H1 (cell line): ENCODE measurements around the gene BARX1. TPM values are rescaled to one million over a fixed set of nuclear protein-coding genes. Genes with fewer than 3 reads are reported as not detected.

Experiments used
- CTCF ChIA-PET: fragments of 300-600 bp; sonication (Branson Sonifier 250); formaldehyde crosslinking; loops from one replicate; lab custom pipeline; 2021; ENCODE audit not compliant: partially characterized antibody; lab: Charles Lee
- POLR2A ChIA-PET: fragments of 300-600 bp; sonication (Branson Sonifier 250); formaldehyde crosslinking; loops from one replicate; lab custom pipeline; 2021; ENCODE audit warnings: inconsistent platforms; ENCODE audit not compliant: partially characterized antibody; lab: Charles Lee
- DNase-seq, 2 experiments: peaks; one replicate each; pipeline versions ENCODE4 v3.0.0 to v3.0.0-alpha.2; 2010 to 2022; ENCODE audit warnings: low spot score in 2 of 2, low read depth in 1 of 2, mixed read lengths in 1 of 2
- FAIRE-seq: peaks from 2 replicates; lab custom pipeline; 2011; peaks lifted over from hg19 to GRCh38; lab: Jason Lieb, UNC
- H2AFZ ChIP-seq: 2 replicates; pipeline ENCODE4 v1.8.1; 2012; ENCODE audit warnings: low read length, inconsistent platforms
- H2AK5ac ChIP-seq: 2 replicates; pipeline ENCODE4 v1.6.1; 2013; ENCODE audit warnings: low read depth, low read length
- H2BK120ac ChIP-seq: replicated peaks from 2 replicates; pipeline ENCODE3; 2013; ENCODE audit warnings: low read depth, low read length, inconsistent platforms
- H2BK12ac ChIP-seq: 2 replicates; pipeline ENCODE4 v1.6.1; 2013; ENCODE audit warnings: low read depth, low read length
- H2BK15ac ChIP-seq: 2 replicates; pipeline ENCODE4 v1.6.1; 2013; ENCODE audit warnings: low read length
- H2BK20ac ChIP-seq: 2 replicates; pipeline ENCODE4 v1.6.1; 2013; ENCODE audit warnings: low read length
- H2BK5ac ChIP-seq: 2 replicates; pipeline ENCODE4 v1.6.1; 2013; ENCODE audit warnings: low read depth, low read length
- H3K14ac ChIP-seq: 2 replicates; pipeline ENCODE4 v1.6.1; 2013; ENCODE audit warnings: inconsistent platforms; ENCODE audit not compliant: insufficient read length
- H3K18ac ChIP-seq: 2 replicates; pipeline ENCODE4 v1.6.1; 2013; ENCODE audit warnings: low read length; ENCODE audit errors: extremely low read depth
- H3K23ac ChIP-seq: 2 replicates; pipeline ENCODE4 v1.6.1; 2013; ENCODE audit warnings: inconsistent platforms; ENCODE audit not compliant: insufficient read length
- H3K23me2 ChIP-seq: 2 replicates; pipeline ENCODE4 v1.6.1; 2013; ENCODE audit warnings: low read depth, low read length
- H3K27ac ChIP-seq: 2 replicates; pipeline ENCODE4 v1.6.1; 2011; ENCODE audit warnings: low read depth, low read length, inconsistent platforms
- H3K27me3 ChIP-seq, 4 experiments: replicated peaks in 1 of 4; 1 replicate in 1 of 4; 2 replicates in 3 of 4; pipeline versions ENCODE4 v1.6.1 to v1.8.1; 2011 to 2013; ENCODE audit warnings: low read length in 3 of 4, mild to moderate bottlenecking in 3 of 4, inconsistent platforms in 2 of 4, mixed read lengths in 2 of 4, moderate library complexity in 1 of 4; ENCODE audit not compliant: control insufficient read depth in 3 of 4, insufficient read depth in 3 of 4; ENCODE audit errors: extremely low read depth in 1 of 4
- H3K36me3 ChIP-seq, 4 experiments: 2 replicates each; pipeline versions ENCODE4 v1.6.1 to v1.8.1; 2011 to 2013; ENCODE audit warnings: mild to moderate bottlenecking in 4 of 4, low read length in 3 of 4, moderate library complexity in 2 of 4, control low read depth in 1 of 4, inconsistent platforms in 1 of 4; ENCODE audit not compliant: insufficient read depth in 4 of 4, control insufficient read depth in 2 of 4
- H3K4ac ChIP-seq: replicated peaks from 2 replicates; pipeline ENCODE3; 2013; ENCODE audit warnings: low read length, low read depth, mixed read lengths, inconsistent platforms; ENCODE audit not compliant: insufficient read length
- H3K4me1 ChIP-seq, 4 experiments: replicated peaks in 1 of 4; 1 replicate in 1 of 4; 2 replicates in 3 of 4; pipeline versions ENCODE4 v1.6.1 to v1.8.1; 2011 to 2013; ENCODE audit warnings: low read length in 3 of 4, inconsistent platforms in 2 of 4, mixed read lengths in 1 of 4; ENCODE audit not compliant: insufficient read depth in 4 of 4, control insufficient read depth in 3 of 4
- H3K4me2 ChIP-seq, 2 experiments: 2 replicates each; pipeline versions ENCODE4 v1.6.1 to v1.8.1; 2011 to 2013; ENCODE audit warnings: low read depth in 2 of 2, low read length in 2 of 2, control low read depth in 1 of 2, inconsistent platforms in 1 of 2, mild to moderate bottlenecking in 1 of 2; ENCODE audit not compliant: insufficient read depth in 1 of 2
- H3K4me3 ChIP-seq, 4 experiments: fragments of 200-600, 300-600 bp in 1 of 4; sonication (generic), shearing (Covaris generic), sonication (Bioruptor Twin) in 1 of 4; 2 replicates each; pipeline versions ENCODE4 v1.5.1 to v1.8.1; 2011 to 2016; ENCODE audit warnings: low read length in 4 of 4, low read depth in 3 of 4, control low read depth in 2 of 4, inconsistent platforms in 2 of 4, mild to moderate bottlenecking in 2 of 4, mixed read lengths in 1 of 4, moderate library complexity in 1 of 4; ENCODE audit not compliant: insufficient read depth in 2 of 4; ENCODE audit errors: extremely low read depth in 1 of 4
- H3K56ac ChIP-seq: replicated peaks from 2 replicates; pipeline ENCODE3; 2013; ENCODE audit warnings: low read depth, mild to moderate bottlenecking, mixed read lengths, low read length, inconsistent platforms; ENCODE audit not compliant: insufficient read length
- H3K79me1 ChIP-seq: 2 replicates; pipeline ENCODE4 v1.6.1; 2013; ENCODE audit warnings: low read depth, low read length, control low read depth
- H3K79me2 ChIP-seq, 2 experiments: 2 replicates each; pipeline versions ENCODE4 v1.6.1 to v1.8.1; 2012 to 2013; ENCODE audit warnings: low read length in 2 of 2, mild to moderate bottlenecking in 2 of 2, inconsistent platforms in 1 of 2; ENCODE audit not compliant: insufficient read depth in 2 of 2, control insufficient read depth in 1 of 2
- H3K9ac ChIP-seq, 4 experiments: replicated peaks in 1 of 4; 1 replicate in 1 of 4; 2 replicates in 3 of 4; pipeline versions ENCODE4 v1.6.1 to v1.8.1; 2011 to 2013; ENCODE audit warnings: low read depth in 3 of 4, low read length in 3 of 4, control low read depth in 2 of 4, mild to moderate bottlenecking in 2 of 4, moderate library complexity in 2 of 4, inconsistent platforms in 1 of 4; ENCODE audit errors: extremely low read depth in 1 of 4
- H3K9me3 ChIP-seq, 2 experiments: 2 replicates each; pipeline versions ENCODE4 v1.6.1 to v1.8.1; 2012 to 2013; ENCODE audit warnings: mild to moderate bottlenecking in 2 of 2, moderate library complexity in 2 of 2, control low read depth in 1 of 2, inconsistent platforms in 1 of 2, low read depth in 1 of 2, low read length in 1 of 2, mixed read lengths in 1 of 2; ENCODE audit not compliant: insufficient read depth in 2 of 2
- H4K20me1 ChIP-seq, 2 experiments: replicated peaks in 1 of 2; 2 replicates each; pipeline versions ENCODE3 to v1.8.1; 2011 to 2013; ENCODE audit warnings: inconsistent platforms in 2 of 2, low read length in 2 of 2, mild to moderate bottlenecking in 1 of 2; ENCODE audit not compliant: insufficient read depth in 2 of 2, control insufficient read depth in 1 of 2
- H4K5ac ChIP-seq: 2 replicates; pipeline ENCODE4 v1.6.1; 2013; ENCODE audit warnings: low read length, low read depth, mixed read lengths, inconsistent platforms; ENCODE audit not compliant: insufficient read length
- H4K8ac ChIP-seq: 2 replicates; pipeline ENCODE4 v1.8.0; 2013; ENCODE audit warnings: mild to moderate bottlenecking, moderate library complexity, low read length, inconsistent platforms; ENCODE audit not compliant: insufficient read depth; ENCODE audit errors: extremely low read depth
- H4K91ac ChIP-seq: replicated peaks from 2 replicates; pipeline ENCODE3; 2013; ENCODE audit warnings: low read length, mixed read lengths, inconsistent platforms; ENCODE audit not compliant: insufficient read length
- EZH2 ChIP-seq: fragments of 200-600 bp; sonication (generic); IDR thresholded peaks from 2 replicates; pipeline ENCODE4 v1.7.1; 2012; ENCODE audit warnings: low read depth, mild to moderate bottlenecking, moderate library complexity, low read length, inconsistent platforms; ENCODE audit not compliant: severe bottlenecking
- NRF1 ChIP-seq: IDR thresholded peaks from 2 replicates; pipeline ENCODE4 v1.6.1; 2011; ENCODE audit warnings: mild to moderate bottlenecking, low read depth, low read length, improper control_type of control experiment
- SIN3A ChIP-seq, 2 experiments: IDR thresholded peaks in 1 of 2; conservative IDR thresholded peaks in 1 of 2; 2 replicates each; pipeline ENCODE4 v1.6.1; 2011 to 2012; ENCODE audit warnings: low read length in 2 of 2, improper control_type of control experiment in 1 of 2, low read depth in 1 of 2, mild to moderate bottlenecking in 1 of 2
- SP1 ChIP-seq: IDR thresholded peaks from 2 replicates; pipeline ENCODE4 v1.6.1; 2011; ENCODE audit warnings: low read depth, low read length
- SUZ12 ChIP-seq: fragments of 200-600 bp; sonication (generic); IDR thresholded peaks from 2 replicates; pipeline ENCODE4 v1.6.1; 2012; ENCODE audit warnings: mild to moderate bottlenecking, inconsistent platforms, low read length, moderate library complexity, mixed read lengths
- TEAD4 ChIP-seq: IDR thresholded peaks from 2 replicates; pipeline ENCODE4 v1.6.1; 2012; ENCODE audit warnings: low read depth, low read length, inconsistent platforms, mixed read lengths
- WGBS, 2 experiments: shearing (Covaris generic) in 1 of 2; methylation state at CpG; one replicate each; pipeline versions ENCODE4 v1.1.6 to v1.1.7; 2013 to 2015; ENCODE audit warnings: low lambda C conversion rate in 2 of 2, mixed read lengths in 2 of 2, inconsistent platforms in 1 of 2, low coverage in 1 of 2, missing lambda C conversion rate in 1 of 2; ENCODE audit not compliant: insufficient replicate concordance in 2 of 2, insufficient coverage in 1 of 2, insufficient read length in 1 of 2; ENCODE audit errors: extremely low coverage in 1 of 2, missing lambda C conversion rate in 1 of 2; 5-methylcytosine and 5-hydroxymethylcytosine counted together
- polyA plus RNA-seq, 7 experiments: library from polyadenylated mRNA; depleted of rRNA in 3 of 7; stranded (reverse) in 5 of 7; unstranded in 2 of 7; fragments of >200 nt in 5 of 7; fragments of 200-250 nt in 2 of 7; gene quantifications; 1 replicate in 5 of 7; 2 replicates in 1 of 7; 4 replicates in 1 of 7; pipeline versions ENCODE4 v1.2.1 to v1.2.3, GENCODE V29; 2011 to 2013; ENCODE audit warnings: missing spikeins in 2 of 7, mixed read lengths in 2 of 7
- total RNA-seq: library from RNA; stranded (reverse); fragmentation: NEBNext Ultra II Directional; extraction: Animal tissue kit (Norgen Biotek cat#: 25700); gene quantifications from 2 replicates; pipeline ENCODE4 v1.2.1, GENCODE V29; 2021

Gene BARX1
- total and polyA plus RNA-seq, 2 of the 8 experiments (the other 6 are each of a cell fraction or from before 2014, with no cell fraction given) = 0.79 to 2.6 TPM

- no peak overlapping the region for H3K56ac ChIP-seq
- no peak overlapping the region for H2BK20ac ChIP-seq
- H3K79me1 ChIP-seq = no peaks in the 10 kb centered on the region
- no peak overlapping the region for H4K91ac ChIP-seq
- TF ChIP-seq TEAD4 (0 out of 2 replicates have a peak, but pooled peaks have one; percentile 35), NRF1 (no peak), EZH2 (peak; percentile 27), SUZ12 (peak; percentile 73; the same call in 1 of the 2 replicates), SP1 (no peak), SIN3A (conservative IDR thresholded peaks at IDR 0.05 in 1 of 2, IDR thresholded peaks at IDR 0.05 in 1 of 2; ENCODE audit: low read depth in 1 of 2, low read length in 2 of 2) (no peak)
- TF ChIP-seq, all 59 proteins: peak for 3
- no peak overlapping the region for H3K4ac ChIP-seq
- no peak overlapping the region for H2AFZ ChIP-seq
- 0 out of 2 replicates have a peak overlapping the region, but pooled peaks have one; percentile 7 for H2BK12ac ChIP-seq
- no peak overlapping the region; the same call in 1 of the 2 replicates for H2AK5ac ChIP-seq
- H3K23ac ChIP-seq = no peak overlapping the region
- H3K14ac ChIP-seq = no peak overlapping the region
- H3K27ac ChIP-seq = no peak overlapping the region
- FAIRE-seq (no peak), DNase-seq (no peak)
- 0 out of 2 replicates have a peak, but pooled peaks cover 3% of the 10 kb centered on the region for H3K23me2 ChIP-seq
- POLR2A ChIA-PET = interaction anchor here (1.0 to 4.0 kb wide), 3 partner anchors 11 to 250 kb away, joined by 3 to 20 read pairs (median 3); no protein-coding TSS in a partner anchor
- H4K5ac ChIP-seq = no peak overlapping the region
- H3K9ac ChIP-seq = no peak overlapping the region
- H3K27me3 ChIP-seq = peaks cover 56 to 67% (median 64%) of the 10 kb centered on the region in 4 experiments
- 17% methylated on average over 7 of the region's 11 CpGs; no CpG with 5 or more reads in 1 of the 2 experiments for WGBS, 2 experiments
- no peaks in the 10 kb centered on the region; a peak in 1 of 4 replicates for H3K9me3 ChIP-seq
- no peak overlapping the region for H4K8ac ChIP-seq
- H3K4me3 ChIP-seq = peak overlapping the region in 1 of 4 experiments; percentile 52; a peak in 2 of 8 replicates
- H2BK120ac ChIP-seq = no peak overlapping the region
- H3K36me3 ChIP-seq = peaks cover 0 to 7% (median 0%) of the 10 kb centered on the region in 4 experiments; a peak in 1 of 8 replicates
- H2BK5ac ChIP-seq = no peak overlapping the region
- H3K4me1 ChIP-seq = peaks cover 0 to 24% (median 15%) of the 10 kb centered on the region in 4 experiments; a peak in 6 of 7 replicates
- CTCF ChIA-PET = interaction anchor here (0.7 to 11.8 kb wide), 14 partner anchors 14 to 370 kb away, joined by 3 to 146 read pairs (median 6); no protein-coding TSS in a partner anchor
- H4K20me1 ChIP-seq = peaks cover 2 to 19% of the 10 kb centered on the region in 2 experiments
- H2BK15ac ChIP-seq = 0 out of 2 replicates have a peak overlapping the region, but pooled peaks have one; percentile 63
- H3K18ac ChIP-seq = no peak overlapping the region
- no peaks in the 10 kb centered on the region for H3K79me2 ChIP-seq
- peak overlapping the region; percentile 65 to 83; a peak in 3 of 4 replicates for H3K4me2 ChIP-seq
Observed at GRCh38 chr9:93960971-93961841, 6.1 kb upstream of the BARX1 start.
